Activated T-cell treated with anti-CD3 and anti-CD28 coated beads, Interleukin-2, amount 50 U/mL, for 72 hours (primary cell): ENCODE data around the gene BMAL2. TPM values are rescaled to one million over a fixed set of nuclear protein-coding genes. Genes with fewer than 3 reads are reported as not detected.

Experiments used
- ATAC-seq, 2 donors: fragments of 150-1000 bp; cut with Tn5 transposase; replicated peaks in 1 of 2; 2 replicates each; pipeline ENCODE4 v1.10.0; 2021; ENCODE audit warnings: moderate library complexity in 2 of 2, mild to moderate bottlenecking in 1 of 2
- DNase-seq, 2 donors: peaks; one replicate each; pipeline ENCODE4 v3.0.0; 2021 to 2022; ENCODE audit warnings: mixed read lengths in 1 of 2
- H3K27ac Mint-ChIP-seq: one replicate; pipeline ENCODE4 v1.8.0; 2022; ENCODE audit warnings: mild to moderate bottlenecking, moderate library complexity, mixed read lengths
- H3K27me3 Mint-ChIP-seq: one replicate; pipeline ENCODE4 v1.8.0; 2022; ENCODE audit warnings: low read depth, mixed read lengths
- H3K36me3 Mint-ChIP-seq, 2 donors: one replicate each; pipeline ENCODE4 v1.8.0; 2022; ENCODE audit warnings: mixed read lengths in 2 of 2, mild to moderate bottlenecking in 1 of 2; ENCODE audit not compliant: insufficient read depth in 2 of 2
- H3K4me1 Mint-ChIP-seq: one replicate; pipeline ENCODE4 v1.8.0; 2022; ENCODE audit warnings: low read depth, mixed read lengths
- H3K4me3 Mint-ChIP-seq, 2 donors: one replicate each; pipeline ENCODE4 v1.8.0; 2022; ENCODE audit warnings: mild to moderate bottlenecking in 2 of 2, mixed read lengths in 2 of 2, moderate library complexity in 2 of 2
- H3K9me3 Mint-ChIP-seq, 2 donors: one replicate each; pipeline ENCODE4 v1.8.0; 2022; ENCODE audit warnings: mixed read lengths in 2 of 2
- total RNA-seq, 2 donors: library from RNA; stranded (reverse); gene quantifications; one replicate each; pipeline ENCODE4 v1.2.3, GENCODE V29; 2022

Gene BMAL2
- total RNA-seq, 2 donors from 2014 or later, result 16.1 to 17.0 TPM

GRCh38 chr12:27332407-27332713 is 276 bp upstream of the BMAL2 start:
- ATAC-seq (no peak), DNase-seq (peak in 1 of 2 donors; percentile 6)
- peaks cover 67% of the 10 kb centered on the region for H3K4me1 Mint-ChIP-seq
- H3K4me3 Mint-ChIP-seq, result peak overlapping the region; percentile 86 to 89
- H3K27ac Mint-ChIP-seq, result peak overlapping the region; percentile 64
- H3K36me3 Mint-ChIP-seq, result peaks cover 5 to 6% of the 10 kb centered on the region in 2 donors
- H3K27me3 Mint-ChIP-seq, result peaks cover 26% of the 10 kb centered on the region
- H3K9me3 Mint-ChIP-seq, result no peaks in the 10 kb centered on the region

- Mint-ChIP-seq H3K27me3 (peaks cover 26% of the 10 kb centered on the region), H3K9me3 (no peaks in the 10 kb centered on the region), H3K36me3 (peaks cover 5 to 6% of the 10 kb centered on the region in 2 donors), H3K4me1 (peaks cover 68% of the 10 kb centered on the region), H3K4me3 (peak overlapping the region; percentile 97 to 100), H3K27ac (peak overlapping the region; percentile 96)
- ATAC-seq, result peak; percentile 42 to 45
- DNase-seq, result peak; percentile 53 to 65
Observed at GRCh38 chr12:27333403-27334009, 870 bp downstream of the BMAL2 start.

- Mint-ChIP-seq H3K4me1 (peaks cover 61% of the 10 kb centered on the region), H3K9me3 (no peaks in the 10 kb centered on the region), H3K36me3 (peaks cover 5 to 6% of the 10 kb centered on the region in 2 donors), H3K4me3 (peak overlapping the region; percentile 97 to 100), H3K27ac (peak overlapping the region; percentile 96), H3K27me3 (peaks cover 26% of the 10 kb centered on the region)
- ATAC-seq, result no peak
- no peak for DNase-seq
Observed at GRCh38 chr12:27334042-27334720, 1.5 kb downstream of the BMAL2 start.

- H3K36me3 Mint-ChIP-seq, result peaks cover 5 to 6% of the 10 kb centered on the region in 2 donors
- H3K4me1 Mint-ChIP-seq, result peaks cover 56% of the 10 kb centered on the region
- H3K4me3 Mint-ChIP-seq, result no peak overlapping the region
- peaks cover 29% of the 10 kb centered on the region for H3K27me3 Mint-ChIP-seq
- no peak overlapping the region for H3K27ac Mint-ChIP-seq
- no peaks in the 10 kb centered on the region for H3K9me3 Mint-ChIP-seq
- ATAC-seq, result no peak
- no peak for DNase-seq
Observed at GRCh38 chr12:27334721-27335082, 2.1 kb downstream of the BMAL2 start.

GRCh38 chr12:27335364-27336281 is 3.0 kb downstream of the BMAL2 start:
- no peak for DNase-seq
- peak overlapping the region in 1 of 2 donors; percentile 46 for H3K4me3 Mint-ChIP-seq

GRCh38 chr12:27336282-27336653 is 3.6 kb downstream of the BMAL2 start:
- no peak for DNase-seq
- no peak for ATAC-seq
- Mint-ChIP-seq H3K4me3 (no peak overlapping the region), H3K27ac (no peak overlapping the region), H3K36me3 (peaks cover 4 to 8% of the 10 kb centered on the region in 2 donors), H3K9me3 (no peaks in the 10 kb centered on the region), H3K27me3 (peaks cover 36% of the 10 kb centered on the region), H3K4me1 (peaks cover 40% of the 10 kb centered on the region)

More at GRCh38 chr12:27335364-27336281, 3.0 kb downstream of the BMAL2 start:
- H3K9me3 Mint-ChIP-seq, result no peaks in the 10 kb centered on the region
- peak overlapping the region; percentile 54 for H3K27ac Mint-ChIP-seq
- peaks cover 47% of the 10 kb centered on the region for H3K4me1 Mint-ChIP-seq
- peaks cover 4 to 8% of the 10 kb centered on the region in 2 donors for H3K36me3 Mint-ChIP-seq
- peaks cover 36% of the 10 kb centered on the region for H3K27me3 Mint-ChIP-seq
- peak; percentile 1 to 35 for ATAC-seq

- H3K36me3 Mint-ChIP-seq, result peaks cover 4 to 6% of the 10 kb centered on the region in 2 donors
- H3K27me3 Mint-ChIP-seq, result peaks cover 36% of the 10 kb centered on the region
- H3K9me3 Mint-ChIP-seq, result no peaks in the 10 kb centered on the region
Observed at GRCh38 chr12:27337376-27337775, 4.7 kb downstream of the BMAL2 start.

GRCh38 chr12:27338473-27338872 is 5.8 kb downstream of the BMAL2 start:
- peaks cover 35% of the 10 kb centered on the region for H3K27me3 Mint-ChIP-seq

More at GRCh38 chr12:27337376-27337775, 4.7 kb downstream of the BMAL2 start:
- Mint-ChIP-seq H3K27ac (no peak overlapping the region), H3K4me1 (peaks cover 29% of the 10 kb centered on the region), H3K4me3 (no peak overlapping the region)
- DNase-seq (no peak), ATAC-seq (no peak)

GRCh38 chr12:27340971-27341370 is 8.3 kb downstream of the BMAL2 start:
- no peak for ATAC-seq
- H3K9me3 Mint-ChIP-seq, result no peaks in the 10 kb centered on the region
- DNase-seq, result no peak
- H3K27ac Mint-ChIP-seq, result no peak overlapping the region
- peaks cover 16% of the 10 kb centered on the region for H3K4me1 Mint-ChIP-seq
- peaks cover 13% of the 10 kb centered on the region for H3K27me3 Mint-ChIP-seq
- H3K4me3 Mint-ChIP-seq, result no peak overlapping the region
- peaks cover 0 to 2% of the 10 kb centered on the region in 2 donors for H3K36me3 Mint-ChIP-seq

More at GRCh38 chr12:27338473-27338872, 5.8 kb downstream of the BMAL2 start:
- no peaks in the 10 kb centered on the region for H3K9me3 Mint-ChIP-seq
- H3K4me3 Mint-ChIP-seq, result no peak overlapping the region
- no peak for DNase-seq
- H3K4me1 Mint-ChIP-seq, result peaks cover 27% of the 10 kb centered on the region
- peaks cover 2 to 4% of the 10 kb centered on the region in 2 donors for H3K36me3 Mint-ChIP-seq
- ATAC-seq, result peak in 1 of 2 donors; percentile 29
- no peak overlapping the region for H3K27ac Mint-ChIP-seq

GRCh38 chr12:27342536-27342935 is 9.9 kb downstream of the BMAL2 start:
- Mint-ChIP-seq H3K36me3 (peaks cover 0 to 2% of the 10 kb centered on the region in 2 donors), H3K27ac (no peak overlapping the region), H3K27me3 (peaks cover 10% of the 10 kb centered on the region), H3K9me3 (no peaks in the 10 kb centered on the region), H3K4me3 (no peak overlapping the region), H3K4me1 (peaks cover 8% of the 10 kb centered on the region)
- ATAC-seq (no peak), DNase-seq (no peak)

- peak in 1 of 2 donors; percentile 30 for ATAC-seq
- Mint-ChIP-seq H3K4me1 (peaks cover 8% of the 10 kb centered on the region), H3K36me3 (peaks cover 0 to 2% of the 10 kb centered on the region in 2 donors), H3K27ac (no peak overlapping the region), H3K9me3 (no peaks in the 10 kb centered on the region), H3K4me3 (no peak overlapping the region), H3K27me3 (peaks cover 10% of the 10 kb centered on the region)
- no peak for DNase-seq
Observed at GRCh38 chr12:27343255-27344000, 10.8 kb downstream of the BMAL2 start.

GRCh38 chr12:27344246-27344645 is 11.6 kb downstream of the BMAL2 start:
- Mint-ChIP-seq H3K4me3 (no peak overlapping the region), H3K27ac (no peak overlapping the region), H3K4me1 (peaks cover 8% of the 10 kb centered on the region), H3K9me3 (no peaks in the 10 kb centered on the region), H3K27me3 (peaks cover 17% of the 10 kb centered on the region), H3K36me3 (peaks cover 0 to 2% of the 10 kb centered on the region in 2 donors)
- no peak for ATAC-seq
- no peak for DNase-seq
